HT-29 (cell line): ENCODE measurements around the gene TAS2R42. TPM values are rescaled to one million over a fixed set of nuclear protein-coding genes. Genes with fewer than 3 reads are reported as not detected.

Experiments
- DNase-seq: peaks from one replicate; pipeline ENCODE4 v3.0.0-alpha.2; 2015; ENCODE audit warnings: low spot score
- total RNA-seq: library from RNA; depleted of rRNA; stranded (reverse); fragments of >200 nt; shearing (Covaris generic); gene quantifications from 2 replicates; pipeline ENCODE4 v1.2.3, GENCODE V29; 2014; rRNA removed

TAS2R42 gene
- total RNA-seq, 1 experiment from 2014 or later = not detected

DNA sequence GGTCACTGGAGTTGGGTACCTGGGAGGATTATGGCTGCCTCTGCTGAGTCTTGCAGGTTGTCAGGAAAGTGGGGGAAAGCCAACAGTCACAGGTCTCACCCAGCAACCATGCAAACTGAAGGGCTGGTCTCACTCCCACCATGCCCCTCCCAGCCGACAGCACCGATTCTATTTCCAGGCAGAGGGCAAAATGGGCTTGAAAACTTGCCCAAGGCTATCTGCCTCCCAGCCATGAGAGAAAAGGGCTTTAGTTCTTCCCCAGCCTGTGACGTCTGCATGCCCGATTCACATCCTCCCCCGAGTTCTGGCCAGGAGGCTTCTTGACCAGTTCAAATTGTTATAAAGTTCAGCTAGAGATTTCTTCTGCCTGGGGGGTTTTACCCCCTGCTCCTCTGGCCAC lies 42.4 kb downstream of the TAS2R42 start:
- no peak for DNase-seq

DNA sequence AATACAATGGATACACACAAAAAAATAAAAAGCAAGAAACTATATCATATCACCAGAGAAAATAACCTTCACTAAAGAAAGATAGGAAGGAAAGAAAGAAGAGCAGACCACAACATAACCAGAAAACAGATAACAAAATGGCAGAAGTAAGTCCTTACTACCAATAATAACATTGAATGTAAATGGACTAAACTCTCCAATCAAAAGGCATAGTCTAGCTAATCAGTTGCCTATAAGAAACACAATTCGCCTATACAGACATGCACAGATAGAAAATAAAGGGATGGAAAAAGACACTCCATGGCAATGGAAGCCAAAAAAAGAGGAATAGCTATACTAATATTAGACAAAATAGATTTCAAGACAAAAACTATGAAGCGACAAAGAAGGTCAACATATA lies 43.4 kb downstream of the TAS2R42 start:
- no peak for DNase-seq

DNA sequence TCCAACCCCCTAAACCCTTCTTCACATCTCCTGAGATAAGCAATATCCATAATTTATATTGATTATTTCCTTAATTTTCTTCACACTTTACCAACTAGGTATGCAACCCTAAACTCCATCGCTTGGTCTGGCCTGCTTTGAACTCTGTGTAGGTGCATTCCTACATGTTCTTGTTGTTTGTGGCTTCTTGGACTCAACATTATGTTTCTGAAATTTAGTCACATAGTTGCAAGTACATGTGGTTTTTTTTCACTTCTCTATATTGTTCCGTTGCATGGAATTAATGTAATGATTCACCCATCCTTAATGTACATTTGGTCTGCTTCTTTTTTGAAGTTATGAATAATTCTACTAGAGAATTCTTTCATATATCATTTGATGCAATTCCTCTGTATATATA lies 50.7 kb downstream of the TAS2R42 start:
- DNase-seq = no peak

Other genes starting within 250 kb of the TAS2R42 start
- gene TAS2R14, start 247.7 kb downstream of the TAS2R42 start, total RNA-seq = 1.4 and 1.8 TPM in 2 replicates
- gene TAS2R50, start 200.0 kb downstream of the TAS2R42 start, total RNA-seq = 0.26 and 0.99 TPM in 2 replicates
- gene TAS2R20, start 188.6 kb downstream of the TAS2R42 start, total RNA-seq = 0.79 and 0.86 TPM in 2 replicates
- gene TAS2R19, start 164.3 kb downstream of the TAS2R42 start, total RNA-seq = 1.6 and 3.3 TPM in 2 replicates
- gene TAS2R31, start 155.5 kb downstream of the TAS2R42 start, total RNA-seq = 1.3 and 2.3 TPM in 2 replicates
- 0.31 and 0.76 TPM in 2 replicates for gene TAS2R46, start 124.6 kb downstream of the TAS2R42 start, total RNA-seq
- 0.51 and 1.7 TPM in 2 replicates for gene TAS2R43, start 94.6 kb downstream of the TAS2R42 start, total RNA-seq
- 0.79 and 0.86 TPM in 2 replicates for gene TAS2R30, start 52.3 kb downstream of the TAS2R42 start, total RNA-seq
- gene SMIM10L1, start 15.7 kb downstream of the TAS2R42 start, total RNA-seq = 6.1 and 6.7 TPM in 2 replicates
- not detected in 2 replicates for gene PRB3, start 82.8 kb upstream of the TAS2R42 start, total RNA-seq
- not detected in 2 replicates for gene PRB4, start 123.5 kb upstream of the TAS2R42 start, total RNA-seq
- 0.76 TPM in 1 of 2 replicates, not detected in the other for gene PRB2, start 208.6 kb upstream of the TAS2R42 start, total RNA-seq